Hypothalamus (tissue), 51 donors: ENCODE results near the gene SERPINA1.

ENCODE experiments used
- DNase-seq, 51 donors: peaks; one replicate each; lab custom pipeline; 2025; lab: John Stamatoyannopoulos, UW

Gene SERPINA1

GRCh38 chr14:94398536-94398935, 10.1 kb upstream of the SERPINA1 start:
- no peak for DNase-seq

GRCh38 chr14:94398182-94398479, 9.7 kb upstream of the SERPINA1 start:
- no peak for DNase-seq

GRCh38 chr14:94397289-94398181, 9.1 kb upstream of the SERPINA1 start:
- no peak for DNase-seq

- no peak for DNase-seq
Measured at GRCh38 chr14:94396628-94397225, 8.3 kb upstream of the SERPINA1 start.

GRCh38 chr14:94395888-94396574, 7.6 kb upstream of the SERPINA1 start:
- no peak for DNase-seq

GRCh38 chr14:94395282-94395887, 7.0 kb upstream of the SERPINA1 start:
- no peak for DNase-seq

- DNase-seq, result peak in 15 of 51 donors; percentile 7 to 45 (median 22)
Measured at GRCh38 chr14:94394581-94395207, 6.3 kb upstream of the SERPINA1 start.

GRCh38 chr14:94394025-94394493, 5.7 kb upstream of the SERPINA1 start:
- DNase-seq, result no peak

GRCh38 chr14:94393474-94393873, 5.1 kb upstream of the SERPINA1 start:
- DNase-seq, result no peak

- DNase-seq, result peak in 5 of 51 donors; percentile 4 to 16 (median 9)
Measured at GRCh38 chr14:94392510-94392935, 4.1 kb upstream of the SERPINA1 start.

- no peak for DNase-seq
Measured at GRCh38 chr14:94391281-94391975, 3.0 kb upstream of the SERPINA1 start.

GRCh38 chr14:94390372-94391086, 2.1 kb upstream of the SERPINA1 start:
- peak in 23 of 51 donors; percentile 9 to 51 (median 23) for DNase-seq

GRCh38 chr14:94389731-94390371, 1.4 kb upstream of the SERPINA1 start:
- no peak for DNase-seq

GRCh38 chr14:94389104-94389469, 685 bp upstream of the SERPINA1 start:
- DNase-seq, result no peak

GRCh38 chr14:94388027-94388383, 397 bp downstream of the SERPINA1 start:
- no peak for DNase-seq

GRCh38 chr14:94387051-94388026, 1.1 kb downstream of the SERPINA1 start:
- no peak for DNase-seq
